Thoracic aorta (tissue), 2 donors: ENCODE measurements around the gene UTY. TPM values are rescaled to one million over a fixed set of nuclear protein-coding genes. Genes with fewer than 3 reads are reported as not detected.

Source experiments
- ATAC-seq: fragments of 150-250 bp; one replicate; pipeline ENCODE4 v1.8.0; 2017; ENCODE audit warnings: low read depth; ENCODE audit not compliant: insufficient number of reproducible peaks, low FRiP score
- DNase-seq: peaks from one replicate; pipeline ENCODE4 v3.0.0-alpha.2; 2020; ENCODE audit warnings: low spot score
- H3K27ac ChIP-seq, 2 donors: fragments of 200-600 bp; sonication (generic); 1 replicate in 1 of 2; 2 replicates in 1 of 2; pipeline ENCODE4 v1.5.1; 2016; ENCODE audit warnings: mild to moderate bottlenecking in 2 of 2, moderate library complexity in 2 of 2
- H3K27me3 ChIP-seq: fragments of 200-600 bp; sonication (generic); replicated peaks from 2 replicates; pipeline ENCODE4 v1.6.0; 2016; ENCODE audit warnings: mild to moderate bottlenecking; ENCODE audit not compliant: insufficient read depth
- H3K36me3 ChIP-seq: fragments of 200-600 bp; sonication (generic); one replicate; pipeline ENCODE4 v1.5.1; 2016
- H3K4me1 ChIP-seq, 2 donors: fragments of 200-600 bp; sonication (generic); 1 replicate in 1 of 2; 2 replicates in 1 of 2; pipeline versions ENCODE4 v1.5.1 to v1.6.0; 2016; ENCODE audit warnings: low read depth in 2 of 2, mild to moderate bottlenecking in 1 of 2; ENCODE audit not compliant: control insufficient read depth in 1 of 2
- H3K4me3 ChIP-seq: fragments of 200-600 bp; sonication (generic); 2 replicates; pipeline ENCODE4 v1.5.1; 2016; ENCODE audit warnings: mild to moderate bottlenecking
- H3K9me3 ChIP-seq: fragments of 200-600 bp; sonication (generic); 2 replicates; pipeline ENCODE4 v1.5.1; 2016
- total RNA-seq, 2 donors: library from RNA; depleted of rRNA; stranded (reverse); fragments of >200 nt; gene quantifications; one replicate each; pipeline versions ENCODE4 v1.1.0 to v1.2.3, GENCODE V29; 2016
- TF ChIP-seq, protein P1 (sequence below): fragments of 200-600 bp; sonication (generic); IDR thresholded peaks from one replicate; pipeline ENCODE4 v1.5.1; 2019; ENCODE audit warnings: antibody characterized with exemption

UTY gene
- total RNA-seq, 2 donors from 2014 or later: 20.3 to 58.1 TPM

DNA sequence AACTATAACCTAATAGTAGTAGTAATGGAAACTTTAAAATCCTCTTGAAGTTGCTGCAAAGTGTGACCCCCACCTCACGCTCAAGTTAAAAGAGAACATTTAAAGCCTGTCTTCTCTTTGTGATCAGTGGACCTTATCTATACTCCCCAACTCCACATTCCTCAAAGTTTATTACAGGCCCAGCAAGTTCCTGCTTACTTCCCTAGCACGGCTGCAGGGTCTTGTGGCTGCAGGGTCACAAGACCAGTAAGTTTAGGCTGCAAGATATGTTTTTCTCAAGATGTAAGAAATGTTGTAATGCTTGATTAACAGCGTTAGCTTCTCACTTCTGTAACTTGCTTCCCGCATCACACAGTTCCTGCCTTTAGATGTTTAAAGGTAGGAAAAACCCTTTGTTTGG lies 141.1 kb downstream of the UTY start:
- Histone ChIP-seq H3K9me3 (no peaks in the 10 kb centered on the region), H3K36me3 (peaks cover 7% of the 10 kb centered on the region), H3K27ac (no peak overlapping the region), H3K4me1 (no peaks in the 10 kb centered on the region), H3K27me3 (no peaks in the 10 kb centered on the region), H3K4me3 (no peak overlapping the region)
- DNase-seq (no peak), ATAC-seq (no peak)
- TF ChIP-seq, protein P1, sequence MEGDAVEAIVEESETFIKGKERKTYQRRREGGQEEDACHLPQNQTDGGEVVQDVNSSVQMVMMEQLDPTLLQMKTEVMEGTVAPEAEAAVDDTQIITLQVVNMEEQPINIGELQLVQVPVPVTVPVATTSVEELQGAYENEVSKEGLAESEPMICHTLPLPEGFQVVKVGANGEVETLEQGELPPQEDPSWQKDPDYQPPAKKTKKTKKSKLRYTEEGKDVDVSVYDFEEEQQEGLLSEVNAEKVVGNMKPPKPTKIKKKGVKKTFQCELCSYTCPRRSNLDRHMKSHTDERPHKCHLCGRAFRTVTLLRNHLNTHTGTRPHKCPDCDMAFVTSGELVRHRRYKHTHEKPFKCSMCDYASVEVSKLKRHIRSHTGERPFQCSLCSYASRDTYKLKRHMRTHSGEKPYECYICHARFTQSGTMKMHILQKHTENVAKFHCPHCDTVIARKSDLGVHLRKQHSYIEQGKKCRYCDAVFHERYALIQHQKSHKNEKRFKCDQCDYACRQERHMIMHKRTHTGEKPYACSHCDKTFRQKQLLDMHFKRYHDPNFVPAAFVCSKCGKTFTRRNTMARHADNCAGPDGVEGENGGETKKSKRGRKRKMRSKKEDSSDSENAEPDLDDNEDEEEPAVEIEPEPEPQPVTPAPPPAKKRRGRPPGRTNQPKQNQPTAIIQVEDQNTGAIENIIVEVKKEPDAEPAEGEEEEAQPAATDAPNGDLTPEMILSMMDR: no peak

DNA sequence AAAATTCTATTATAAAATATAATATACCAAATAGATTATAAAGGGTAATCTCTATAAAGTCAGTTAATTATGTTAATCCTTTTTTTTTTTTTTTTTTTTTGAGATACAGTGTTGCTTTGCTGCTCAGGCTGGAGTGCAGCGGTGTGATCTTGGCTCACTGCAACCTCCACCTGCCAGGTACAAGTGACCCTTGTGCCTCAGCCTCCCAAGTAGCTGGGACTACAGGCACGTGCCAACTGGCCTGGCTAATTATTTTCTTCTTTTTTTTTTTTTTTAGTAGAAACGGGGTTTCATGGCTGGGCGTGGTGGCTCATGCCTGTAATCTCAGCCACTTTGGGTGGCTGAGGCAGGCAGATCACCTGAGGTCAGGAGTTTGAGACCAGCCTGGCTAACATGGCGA lies 141.9 kb downstream of the UTY start:
- H3K4me1 ChIP-seq: no peaks in the 10 kb centered on the region
- no peaks in the 10 kb centered on the region for H3K9me3 ChIP-seq
- ATAC-seq (no peak), DNase-seq (no peak)
- TF ChIP-seq, protein P1: no peak
- no peaks in the 10 kb centered on the region for H3K27me3 ChIP-seq
- H3K4me3 ChIP-seq: no peak overlapping the region
- H3K27ac ChIP-seq: no peak overlapping the region
- peaks cover 7% of the 10 kb centered on the region for H3K36me3 ChIP-seq

DNA sequence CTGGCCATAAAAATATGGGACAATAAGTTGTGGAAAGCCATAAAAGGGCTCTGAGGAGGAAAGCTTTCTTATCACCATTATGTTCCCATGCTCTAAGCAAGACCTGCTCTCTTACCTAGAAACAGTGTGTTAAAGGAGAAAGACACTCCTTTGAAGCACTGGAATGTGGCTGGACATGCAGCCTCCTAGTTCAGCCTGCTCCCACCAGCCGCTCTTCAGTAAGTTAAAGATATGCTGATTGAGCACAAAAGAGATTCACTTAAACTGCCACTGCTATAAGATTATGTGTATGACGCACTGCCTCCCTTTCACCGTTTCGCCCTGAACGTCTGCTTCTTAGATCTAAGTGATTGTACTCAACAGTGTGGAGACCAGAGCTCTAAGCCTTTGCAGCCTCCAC lies 146.0 kb downstream of the UTY start:
- no peak overlapping the region for H3K27ac ChIP-seq
- H3K27me3 ChIP-seq: no peaks in the 10 kb centered on the region
- no peaks in the 10 kb centered on the region for H3K4me1 ChIP-seq
- H3K36me3 ChIP-seq: peaks cover 4% of the 10 kb centered on the region
- no peak for ATAC-seq
- TF ChIP-seq, protein P1: no peak
- no peaks in the 10 kb centered on the region for H3K9me3 ChIP-seq
- no peak overlapping the region for H3K4me3 ChIP-seq
- no peak for DNase-seq

DNA sequence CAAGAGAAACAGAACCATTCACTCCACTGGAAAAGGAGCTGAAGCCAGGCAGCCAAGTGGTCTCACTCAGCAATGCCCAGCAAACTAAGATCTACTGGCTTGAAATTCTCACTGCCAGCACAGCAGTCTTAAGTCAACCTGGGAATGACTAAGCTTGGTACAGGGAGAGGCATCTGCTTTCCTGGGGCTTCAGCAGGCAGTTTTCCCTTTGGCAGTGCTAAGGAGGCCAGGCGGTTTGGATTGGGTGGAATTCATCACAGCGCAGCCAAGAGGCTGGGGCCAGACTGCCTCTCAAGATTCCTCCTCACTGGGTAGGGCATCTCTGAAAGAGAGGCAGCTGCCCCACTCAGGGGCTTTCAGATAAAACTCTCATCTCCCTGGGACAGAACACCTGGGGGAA lies 149.2 kb downstream of the UTY start:
- H3K27ac ChIP-seq: no peak overlapping the region
- no peak overlapping the region for H3K4me3 ChIP-seq
- no peaks in the 10 kb centered on the region for H3K4me1 ChIP-seq
- DNase-seq: no peak
- TF ChIP-seq, protein P1: no peak
- no peaks in the 10 kb centered on the region for H3K27me3 ChIP-seq
- no peak for ATAC-seq
- peaks cover 4% of the 10 kb centered on the region for H3K36me3 ChIP-seq
- H3K9me3 ChIP-seq: no peaks in the 10 kb centered on the region

DNA sequence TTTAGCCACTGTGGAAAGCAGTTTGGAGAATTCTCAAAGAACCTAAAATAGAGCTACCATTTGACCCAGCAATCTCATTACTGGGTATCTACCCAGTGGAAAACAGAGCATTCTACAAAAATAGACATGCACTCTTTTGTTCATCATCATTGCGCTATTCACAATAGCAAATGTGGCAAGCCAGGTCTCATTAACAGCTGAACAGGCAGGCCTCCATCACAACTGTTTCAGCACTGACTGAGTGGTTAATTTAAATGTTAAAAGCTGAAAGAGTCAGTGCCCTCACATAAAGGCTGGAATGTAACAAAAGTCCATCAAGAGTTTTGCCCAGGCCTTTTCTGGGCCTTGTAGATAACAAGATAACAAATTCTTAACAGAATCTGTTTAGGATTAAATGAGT lies 166.9 kb downstream of the UTY start:
- no peak for ATAC-seq

More for the DNA sequence above, 166.9 kb downstream of the UTY start:
- no peaks in the 10 kb centered on the region for H3K27me3 ChIP-seq
- H3K4me1 ChIP-seq: no peaks in the 10 kb centered on the region
- TF ChIP-seq, protein P1: no peak
- no peak overlapping the region for H3K27ac ChIP-seq
- H3K4me3 ChIP-seq: no peak overlapping the region
- DNase-seq: no peak
- no peaks in the 10 kb centered on the region for H3K36me3 ChIP-seq
- H3K9me3 ChIP-seq: no peaks in the 10 kb centered on the region
